GM19468 (cell line): Measurements from ENCODE around the gene SEC14L2.
"Not testable (repeated sequence)": the region's sequence is repeated elsewhere in the genome, so short reads cannot be mapped to it uniquely, and the experiment has no call there.

Experiments used
- ATAC-seq: cut with Tn5 transposase; IDR thresholded peaks from one replicate; pipeline ENCODE4 v1.9.1; 2021; ENCODE audit warnings: mild to moderate bottlenecking, moderate library complexity, moderate number of reproducible peaks; ENCODE audit not compliant: unreplicated experiment; ENCODE audit errors: extremely low read depth

SEC14L2 gene

GRCh38 chr22:30401024-30401423 is 4.2 kb downstream of the SEC14L2 start:
- not testable (repeated sequence) for ATAC-seq

GRCh38 chr22:30402028-30402765 is 5.4 kb downstream of the SEC14L2 start:
- no peak for ATAC-seq

GRCh38 chr22:30402766-30403104 is 5.9 kb downstream of the SEC14L2 start:
- ATAC-seq, result not testable (repeated sequence)

GRCh38 chr22:30404307-30404706 is 7.5 kb downstream of the SEC14L2 start:
- ATAC-seq, result no peak

- ATAC-seq, result no peak
Measured at GRCh38 chr22:30405731-30406130, 8.9 kb downstream of the SEC14L2 start.

- no peak for ATAC-seq
Measured at GRCh38 chr22:30406400-30406799, 9.6 kb downstream of the SEC14L2 start.

- no peak for ATAC-seq
Measured at GRCh38 chr22:30408388-30409102, 11.7 kb downstream of the SEC14L2 start.

GRCh38 chr22:30411780-30412179 is 15.0 kb downstream of the SEC14L2 start:
- ATAC-seq, result no peak

- no peak for ATAC-seq
Measured at GRCh38 chr22:30413001-30413400, 16.2 kb downstream of the SEC14L2 start.

- ATAC-seq, result no peak
Measured at GRCh38 chr22:30413745-30414524, 17.1 kb downstream of the SEC14L2 start.

- ATAC-seq, result no peak
Measured at GRCh38 chr22:30414525-30415047, 17.8 kb downstream of the SEC14L2 start.

GRCh38 chr22:30416403-30416802 is 19.6 kb downstream of the SEC14L2 start:
- ATAC-seq, result no peak

- no peak for ATAC-seq
Measured at GRCh38 chr22:30416837-30417236, 20.0 kb downstream of the SEC14L2 start.

GRCh38 chr22:30420347-30421125 is 23.7 kb downstream of the SEC14L2 start:
- ATAC-seq, result no peak

- ATAC-seq, result no peak
Measured at GRCh38 chr22:30421695-30422480, 25.1 kb downstream of the SEC14L2 start.

- no peak for ATAC-seq
Measured at GRCh38 chr22:30422481-30423300, 25.9 kb downstream of the SEC14L2 start.

GRCh38 chr22:30423301-30423958 is 26.6 kb downstream of the SEC14L2 start:
- ATAC-seq, result no peak

GRCh38 chr22:30423959-30424533 is 27.2 kb downstream of the SEC14L2 start:
- peak; percentile 77 for ATAC-seq
